DMS 273 (cell line): ENCODE results near the gene CCDC92.
"Not testable (repeated sequence)": the region's sequence is repeated elsewhere in the genome, so short reads cannot be mapped to it uniquely, and the experiment has no call there.

Source experiments
- DNase-seq: peaks from one replicate; lab custom pipeline; 2025; ENCODE audit not compliant: unreplicated experiment; lab: John Stamatoyannopoulos, UW

CCDC92 gene

DNA sequence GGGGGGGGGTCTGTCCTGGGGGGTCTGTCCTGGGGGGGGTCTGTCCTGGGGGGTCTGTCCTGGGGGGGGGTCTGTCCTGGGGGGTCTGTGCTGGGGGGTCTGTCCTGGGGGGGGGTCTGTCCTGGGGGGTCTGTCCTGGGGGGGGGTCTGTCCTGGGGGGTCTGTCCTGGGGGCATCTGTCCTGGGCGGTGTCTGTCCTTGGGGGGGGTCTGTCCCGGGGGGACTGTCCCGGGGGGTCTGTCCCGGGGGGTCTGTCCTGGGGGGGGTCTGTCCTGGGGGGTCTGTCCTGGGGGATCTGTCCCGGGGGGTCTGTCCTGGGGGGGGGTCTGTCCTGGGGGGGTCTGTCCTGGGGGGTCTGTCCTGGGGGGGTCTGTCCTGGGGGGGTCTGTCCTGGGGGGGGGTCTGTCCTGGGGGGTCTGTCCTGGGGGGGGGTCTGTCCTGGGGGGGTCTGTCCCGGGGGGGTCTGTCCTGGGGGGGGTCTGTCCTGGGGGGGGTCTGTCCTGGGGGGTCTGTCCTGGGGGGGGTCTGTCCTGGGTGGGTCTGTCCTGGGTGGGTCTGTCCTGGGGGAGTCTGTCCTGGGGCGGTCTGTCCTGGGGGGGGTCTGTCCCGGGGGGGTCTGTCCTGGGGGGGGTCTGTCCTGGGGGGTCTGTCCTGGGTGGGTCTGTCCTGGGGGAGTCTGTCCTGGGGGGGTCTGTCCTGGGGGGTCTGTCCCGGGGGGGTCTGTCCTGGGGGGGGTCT lies 60.8 kb downstream of the CCDC92 start:
- DNase-seq, result not testable (repeated sequence)

GRCh38 chr12:123910761-123911193 lies 61.9 kb downstream of the CCDC92 start:
- no peak for DNase-seq

DNA sequence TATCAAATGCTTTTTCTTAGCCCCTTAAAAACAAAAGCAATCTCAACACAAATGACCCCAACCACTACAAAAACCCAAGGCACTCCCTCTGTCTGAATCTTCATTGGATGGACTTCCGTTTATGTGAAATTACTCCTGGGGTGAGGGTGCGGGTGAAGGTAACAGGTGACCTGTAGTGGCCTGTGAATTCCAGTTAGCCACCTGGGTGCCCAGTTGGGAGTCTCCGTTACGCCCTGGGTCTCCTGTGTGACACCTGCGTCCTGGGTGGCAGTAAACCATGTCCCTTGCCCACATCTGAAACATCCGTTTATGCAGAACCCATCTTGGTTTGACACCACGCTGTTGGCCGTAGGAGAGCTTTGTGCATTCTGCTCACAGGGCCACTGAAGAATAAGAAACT lies 62.6 kb downstream of the CCDC92 start:
- no peak for DNase-seq

DNA sequence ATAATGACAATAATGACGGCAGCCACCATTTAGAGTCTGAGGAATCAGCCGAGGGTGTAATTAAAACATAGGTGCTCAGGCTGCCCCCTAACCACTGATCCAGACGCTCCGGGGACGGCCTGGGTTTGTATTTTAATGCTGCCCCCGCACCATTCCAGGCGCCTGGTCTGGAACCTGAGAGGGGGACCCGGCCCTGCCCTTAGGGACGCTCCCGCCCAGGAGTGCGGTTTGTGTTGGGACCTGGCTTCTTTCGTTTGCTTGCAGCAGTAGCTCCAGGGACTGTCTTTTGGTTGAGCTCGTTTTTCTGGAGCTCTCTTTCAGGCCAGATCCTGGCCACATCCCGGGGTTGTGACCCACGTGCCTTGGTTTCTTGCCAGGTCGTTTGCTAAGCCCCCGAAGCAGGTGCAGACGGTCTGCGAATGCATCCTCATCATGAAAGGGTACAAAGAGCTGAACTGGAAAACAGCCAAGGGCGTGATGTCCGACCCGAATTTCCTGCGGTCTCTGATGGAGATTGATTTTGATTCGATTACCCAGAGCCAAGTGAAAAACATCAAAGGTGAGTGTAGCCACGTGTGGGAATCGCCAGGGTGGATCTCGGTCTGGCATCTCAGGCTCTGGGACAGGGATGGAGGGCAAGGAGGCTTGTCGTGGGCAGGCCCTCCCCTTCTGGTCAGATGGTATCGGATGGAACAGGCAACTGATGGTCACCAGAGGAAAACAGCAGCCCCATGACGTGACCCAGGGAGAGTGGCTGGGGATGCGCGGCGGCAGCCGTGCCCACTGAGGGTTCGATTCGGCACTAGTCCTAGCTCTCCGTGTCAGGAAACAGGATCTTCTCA lies 63.5 kb downstream of the CCDC92 start:
- DNase-seq, result no peak

DNA sequence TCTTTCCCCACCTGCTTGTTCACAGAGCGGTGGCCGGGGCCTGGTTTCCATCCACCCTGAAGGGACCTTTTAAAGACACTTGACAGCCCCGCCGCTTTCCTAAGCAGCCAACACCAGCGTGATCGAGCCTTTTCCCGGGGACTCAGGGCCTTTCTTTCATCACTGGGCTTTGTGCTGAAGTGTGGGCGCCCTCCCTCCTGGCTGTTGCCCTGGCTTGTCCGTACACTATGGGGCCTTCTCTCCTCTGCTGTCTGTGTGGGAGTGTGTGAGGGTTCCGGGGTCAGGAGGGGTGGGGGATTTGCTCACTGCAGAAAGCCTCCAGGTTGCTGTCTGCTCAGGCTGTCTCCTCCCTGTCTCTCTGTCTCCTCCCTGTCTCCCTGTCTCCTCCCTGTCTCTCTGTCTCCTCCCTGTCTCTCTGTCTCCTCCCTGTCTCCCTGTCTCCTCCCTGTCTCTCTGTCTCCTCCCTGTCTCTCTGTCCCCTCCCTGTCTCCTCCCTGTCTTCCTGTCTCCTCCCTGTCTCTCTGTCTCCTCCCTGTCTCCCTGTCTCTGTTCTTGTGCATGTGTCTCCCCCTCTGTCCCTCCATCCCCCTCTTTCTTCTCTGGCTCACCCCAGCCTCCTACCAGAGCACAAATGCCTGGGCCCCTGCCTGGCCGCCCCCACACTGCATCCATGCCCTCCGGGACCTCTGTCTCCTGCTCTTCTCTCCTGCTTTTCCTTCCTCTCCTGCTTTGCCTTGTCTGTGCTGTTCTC lies 64.7 kb downstream of the CCDC92 start:
- DNase-seq, result no peak

- DNase-seq, result no peak
These were observed 65.8 kb downstream of the CCDC92 start for GRCh38 chr12:123906711-123907420.

DNA sequence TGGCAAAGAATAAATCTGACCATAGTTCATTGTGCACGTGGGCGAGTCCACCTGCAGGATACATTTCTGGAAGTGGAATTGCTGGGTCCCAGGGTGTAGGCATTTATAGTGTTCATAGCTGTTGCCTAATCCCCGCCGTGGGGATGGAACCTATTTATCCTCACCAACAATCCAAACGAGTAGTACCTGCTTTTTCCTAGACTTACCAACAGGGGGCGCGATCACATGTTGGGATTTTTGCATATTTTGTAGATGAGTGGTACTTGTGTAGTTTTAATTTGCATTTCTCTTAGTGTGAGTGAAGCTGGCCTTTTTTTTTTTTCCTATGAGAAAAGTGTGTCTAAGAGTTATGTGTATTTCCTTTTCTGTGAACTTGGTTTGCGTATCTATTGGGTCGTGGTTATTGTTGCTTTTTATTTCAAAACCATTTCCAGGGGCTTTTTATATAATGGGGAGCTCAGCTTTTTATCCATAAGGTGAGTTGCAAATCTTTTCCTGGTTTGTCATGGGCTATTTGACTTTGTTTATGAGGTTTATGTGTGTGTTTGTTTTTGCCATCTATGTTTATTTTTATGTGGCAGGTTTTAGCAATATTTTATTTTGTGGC lies 67.2 kb downstream of the CCDC92 start:
- DNase-seq, result peak; percentile 62

GRCh38 chr12:123903301-123904065 lies 69.1 kb downstream of the CCDC92 start:
- DNase-seq, result no peak

GRCh38 chr12:123902821-123903220 lies 69.8 kb downstream of the CCDC92 start:
- DNase-seq, result no peak

DNA sequence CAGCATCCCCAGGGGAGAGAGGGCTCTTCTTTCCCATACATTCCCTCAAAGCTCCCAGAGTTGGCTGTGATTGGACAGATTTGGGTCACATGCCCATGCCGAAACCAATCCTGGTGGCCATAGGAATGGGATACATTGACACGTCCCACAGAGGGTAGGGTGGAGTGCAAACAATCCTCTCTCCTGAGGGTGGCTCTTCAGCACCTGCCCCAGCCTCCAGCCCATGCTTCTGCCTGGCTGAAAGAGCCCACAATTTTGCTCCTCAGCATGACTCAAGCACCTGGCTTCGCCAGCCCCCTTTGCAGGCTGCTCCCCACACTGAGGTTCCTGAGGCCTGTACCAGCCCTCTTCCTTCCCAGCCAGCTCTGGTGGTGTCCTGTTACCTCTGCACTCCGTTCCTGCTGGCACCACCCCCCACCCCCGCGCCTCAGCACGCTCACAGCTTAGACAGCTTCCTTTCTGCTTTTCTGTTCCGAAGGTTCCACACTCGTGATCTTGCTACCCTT lies 71.7 kb downstream of the CCDC92 start:
- peak; percentile 18 for DNase-seq

DNA sequence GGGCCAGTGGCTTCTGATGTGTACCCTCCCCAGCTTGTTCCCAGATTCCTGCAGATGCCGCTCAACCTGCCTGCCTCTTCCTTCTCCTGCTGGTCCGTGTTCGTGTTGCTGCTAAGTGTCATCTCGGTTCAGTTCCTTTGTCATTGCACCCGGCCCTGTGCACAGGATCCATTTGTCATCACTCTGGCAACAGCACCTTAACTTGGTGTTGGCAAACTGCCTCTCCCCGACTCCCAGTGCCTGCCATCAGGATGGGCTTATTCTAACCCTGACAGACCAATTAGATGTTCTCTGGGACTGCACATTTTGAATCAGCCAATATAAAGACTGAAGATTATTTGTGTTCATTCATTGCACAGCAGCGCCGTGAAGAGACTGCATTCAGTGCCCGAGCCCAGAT lies 73.3 kb downstream of the CCDC92 start:
- DNase-seq, result no peak

DNA sequence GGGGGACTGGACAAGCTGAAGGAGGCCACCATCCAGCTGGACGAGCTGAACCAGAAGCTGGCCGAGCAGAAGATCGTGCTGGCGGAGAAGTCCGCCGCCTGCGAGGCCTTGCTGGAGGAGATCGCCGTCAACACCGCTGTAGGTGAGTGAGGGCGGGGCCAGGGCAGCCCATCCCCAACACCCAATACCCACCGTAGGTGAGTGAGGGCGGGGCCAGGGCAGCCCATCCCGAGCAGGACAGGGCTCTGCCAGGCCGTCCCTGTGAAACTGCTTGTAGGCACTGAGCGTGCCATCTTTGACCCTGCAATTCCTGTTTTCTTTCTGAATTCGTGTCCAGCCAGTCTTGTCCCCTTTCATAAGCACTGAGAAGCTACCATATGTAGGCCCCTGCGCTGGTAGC lies 74.0 kb downstream of the CCDC92 start:
- DNase-seq, result no peak

GRCh38 chr12:123897221-123897620 lies 75.4 kb downstream of the CCDC92 start:
- no peak for DNase-seq

GRCh38 chr12:123896767-123897166 lies 75.9 kb downstream of the CCDC92 start:
- no peak for DNase-seq

DNA sequence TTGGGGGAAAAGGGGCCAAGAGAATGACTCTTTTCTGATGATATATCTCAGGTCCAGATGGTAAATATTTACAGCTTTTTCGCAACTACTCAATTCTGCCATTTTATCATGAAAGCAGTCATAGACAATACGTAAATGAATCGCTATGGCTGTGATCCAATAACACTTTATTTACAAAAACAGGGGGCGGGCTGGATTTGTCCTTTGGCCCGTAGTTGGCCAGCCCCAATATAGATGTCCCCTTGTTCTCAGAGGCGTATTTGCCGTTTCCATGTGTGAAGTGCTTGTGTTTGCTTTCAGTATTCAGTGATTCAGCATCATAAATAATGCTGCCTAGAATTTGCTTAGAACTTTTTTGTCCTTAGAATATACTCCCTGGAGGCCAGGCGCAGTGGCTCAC lies 77.2 kb downstream of the CCDC92 start:
- no peak for DNase-seq

GRCh38 chr12:123894823-123895345 lies 77.7 kb downstream of the CCDC92 start:
- no peak for DNase-seq

DNA sequence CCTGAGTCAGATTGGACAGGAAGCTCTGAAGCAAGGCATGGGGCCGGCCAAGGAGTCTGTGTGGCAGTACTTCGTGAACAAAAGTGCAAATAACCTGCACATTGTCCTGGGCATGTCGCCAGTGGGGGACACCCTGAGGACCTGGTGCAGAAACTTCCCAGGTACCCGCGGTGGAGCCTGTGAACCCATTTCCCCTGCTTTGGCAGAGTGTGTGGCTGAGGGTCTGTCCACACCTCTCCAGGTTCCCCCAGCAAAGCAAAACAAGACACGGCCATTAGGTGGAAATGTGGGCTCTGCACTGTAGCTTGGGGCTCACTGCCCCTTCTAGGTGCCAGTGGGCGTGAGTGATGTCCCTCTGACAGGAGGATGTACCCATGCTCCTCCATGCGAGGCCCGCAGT lies 79.4 kb downstream of the CCDC92 start:
- DNase-seq, result no peak

DNA sequence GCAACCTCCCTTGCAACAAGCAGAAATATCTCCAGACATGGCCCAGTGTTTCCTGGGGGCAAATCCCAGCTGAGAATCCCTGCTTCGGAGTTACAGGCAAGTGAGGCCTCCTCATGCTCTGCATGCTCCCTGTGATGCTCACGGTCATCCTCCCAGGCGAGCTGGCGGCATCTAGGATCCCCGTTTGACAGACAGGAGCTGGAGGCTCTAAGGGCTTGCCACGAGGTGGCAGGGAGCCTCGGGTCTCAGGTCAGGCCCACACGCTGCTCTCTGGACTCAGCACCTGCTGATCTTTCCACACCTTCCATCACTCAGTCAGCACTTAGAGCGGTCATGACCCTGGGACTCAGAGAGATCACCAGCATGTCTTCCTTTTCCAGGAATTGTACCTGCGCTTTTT lies 79.8 kb downstream of the CCDC92 start:
- no peak for DNase-seq

DNA sequence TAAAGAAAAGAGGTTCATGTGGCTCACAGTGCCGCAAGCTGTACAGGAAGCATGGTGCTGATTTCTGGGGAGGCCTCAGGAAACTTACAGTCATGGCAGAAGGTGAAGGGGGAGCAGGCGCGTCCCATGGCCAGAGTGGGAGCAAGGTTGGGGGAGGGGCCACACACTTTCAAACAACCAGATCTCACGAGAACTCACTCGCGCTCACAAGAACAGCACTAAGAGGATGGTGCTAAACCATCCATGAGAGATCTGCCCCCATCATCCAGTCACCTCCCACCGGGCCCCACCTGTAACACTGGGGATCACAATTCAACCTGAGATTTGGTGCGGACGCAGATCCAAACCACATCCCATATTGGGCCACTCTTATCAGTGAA lies 80.5 kb downstream of the CCDC92 start:
- DNase-seq, result no peak
